ENCODE data around the gene YWHAE. TPM values are rescaled to one million over a fixed set of nuclear protein-coding genes. Genes with fewer than 3 reads are reported as not detected.
"Not testable (repeated sequence)": the region's sequence is repeated elsewhere in the genome, so short reads cannot be mapped to it uniquely, and the experiment has no call there.

The YWHAE gene
- total and polyA plus RNA-seq, 2 donors (not counting 1 experiment from before 2014, with no cell fraction given), result 364 to 1,742 TPM

- Histone ChIP-seq H3K79me2 (ENCODE audit: control insufficient read depth, insufficient read depth, low read length) (peaks cover 89% of the 10 kb centered on the region), H3K9ac (ENCODE audit: insufficient read depth, low read length) (no peak overlapping the region), H3K27ac (ENCODE audit: insufficient read depth, low read length) (no peak overlapping the region), H3K4me1 (ENCODE audit: control insufficient read depth, extremely low read depth, insufficient read depth, low read length) (no peaks in the 10 kb centered on the region), H4K20me1 (ENCODE audit: control insufficient read depth, extremely low read depth, insufficient read depth, low read length) (no peaks in the 10 kb centered on the region), H3K27me3 (ENCODE audit: control insufficient read depth, insufficient read depth, low read length) (no peaks in the 10 kb centered on the region), H3K4me3 (replicated peaks in 1 of 4; ENCODE audit: control extremely low read depth in 1 of 4, insufficient read depth in 1 of 4, low read depth in 3 of 4, low read length in 4 of 4) (no peak overlapping the region), H3K9me3 (ENCODE audit: control insufficient read depth, insufficient read depth, low read depth, low read length) (no peaks in the 10 kb centered on the region), H3K36me3 (ENCODE audit: control insufficient read depth, insufficient read depth, low read length) (peaks cover 2% of the 10 kb centered on the region), H2AFZ (ENCODE audit: low read length) (no peak overlapping the region), H3K4me2 (ENCODE audit: extremely low read depth, insufficient read depth, low read length) (no peak overlapping the region)
- TF ChIP-seq CTCF (conservative IDR thresholded peaks at IDR 0.05 in 1 of 2, IDR thresholded peaks at IDR 0.05 in 1 of 2; ENCODE audit: low read depth in 1 of 2, low read length in 2 of 2) (no peak), EZH2 (IDR thresholded peaks at IDR 0.05; ENCODE audit: low read length, missing control alignments) (no peak)
- DNase-seq (ENCODE audit: low read depth in 2 of 2), result no peak
Observed at GRCh38 chr17:1446201-1446600, 46.2 kb upstream of the YWHAE start.

- not testable (repeated sequence) for H3K4me2 ChIP-seq (ENCODE audit: extremely low read depth, insufficient read depth, low read length); H3K9ac ChIP-seq (ENCODE audit: insufficient read depth, low read length); DNase-seq (ENCODE audit: low read depth in 2 of 2); H3K27ac ChIP-seq (ENCODE audit: insufficient read depth, low read length); H3K27me3 ChIP-seq (ENCODE audit: control insufficient read depth, insufficient read depth, low read length); H3K4me3 ChIP-seq (replicated peaks in 1 of 4; ENCODE audit: control extremely low read depth in 1 of 4, insufficient read depth in 1 of 4, low read depth in 3 of 4, low read length in 4 of 4); H3K36me3 ChIP-seq (ENCODE audit: control insufficient read depth, insufficient read depth, low read length); H2AFZ ChIP-seq (ENCODE audit: low read length); H3K9me3 ChIP-seq (ENCODE audit: control insufficient read depth, insufficient read depth, low read depth, low read length); H4K20me1 ChIP-seq (ENCODE audit: control insufficient read depth, extremely low read depth, insufficient read depth, low read length); H3K4me1 ChIP-seq (ENCODE audit: control insufficient read depth, extremely low read depth, insufficient read depth, low read length)
- H3K79me2 ChIP-seq (ENCODE audit: control insufficient read depth, insufficient read depth, low read length), result peaks cover 89% of the 10 kb centered on the region
Observed at GRCh38 chr17:1445695-1446094, 45.7 kb upstream of the YWHAE start.

GRCh38 chr17:1442721-1443120 lies 42.7 kb upstream of the YWHAE start:
- H3K4me3 ChIP-seq (replicated peaks in 1 of 4; ENCODE audit: control extremely low read depth in 1 of 4, insufficient read depth in 1 of 4, low read depth in 3 of 4, low read length in 4 of 4); DNase-seq (ENCODE audit: low read depth in 2 of 2); H3K4me1 ChIP-seq (ENCODE audit: control insufficient read depth, extremely low read depth, insufficient read depth, low read length); H4K20me1 ChIP-seq (ENCODE audit: control insufficient read depth, extremely low read depth, insufficient read depth, low read length); H3K9me3 ChIP-seq (ENCODE audit: control insufficient read depth, insufficient read depth, low read depth, low read length); H2AFZ ChIP-seq (ENCODE audit: low read length); H3K36me3 ChIP-seq (ENCODE audit: control insufficient read depth, insufficient read depth, low read length); H3K27me3 ChIP-seq (ENCODE audit: control insufficient read depth, insufficient read depth, low read length); H3K9ac ChIP-seq (ENCODE audit: insufficient read depth, low read length); H3K27ac ChIP-seq (ENCODE audit: insufficient read depth, low read length); H3K4me2 ChIP-seq (ENCODE audit: extremely low read depth, insufficient read depth, low read length): not testable (repeated sequence)
- peaks cover 85% of the 10 kb centered on the region for H3K79me2 ChIP-seq (ENCODE audit: control insufficient read depth, insufficient read depth, low read length)

- Histone ChIP-seq H2AFZ (ENCODE audit: low read length) (no peak overlapping the region), H3K4me2 (ENCODE audit: extremely low read depth, insufficient read depth, low read length) (no peak overlapping the region), H4K20me1 (ENCODE audit: control insufficient read depth, extremely low read depth, insufficient read depth, low read length) (no peaks in the 10 kb centered on the region), H3K27me3 (ENCODE audit: control insufficient read depth, insufficient read depth, low read length) (no peaks in the 10 kb centered on the region), H3K79me2 (ENCODE audit: control insufficient read depth, insufficient read depth, low read length) (peaks cover 85% of the 10 kb centered on the region), H3K9me3 (ENCODE audit: control insufficient read depth, insufficient read depth, low read depth, low read length) (no peaks in the 10 kb centered on the region), H3K9ac (ENCODE audit: insufficient read depth, low read length) (no peak overlapping the region), H3K27ac (ENCODE audit: insufficient read depth, low read length) (no peak overlapping the region), H3K4me1 (ENCODE audit: control insufficient read depth, extremely low read depth, insufficient read depth, low read length) (peaks cover 2% of the 10 kb centered on the region), H3K36me3 (ENCODE audit: control insufficient read depth, insufficient read depth, low read length) (peaks cover under 1% of the 10 kb centered on the region), H3K4me3 (replicated peaks in 1 of 4; ENCODE audit: control extremely low read depth in 1 of 4, insufficient read depth in 1 of 4, low read depth in 3 of 4, low read length in 4 of 4) (no peak overlapping the region)
- no peak for TF ChIP-seq CTCF (conservative IDR thresholded peaks at IDR 0.05 in 1 of 2, IDR thresholded peaks at IDR 0.05 in 1 of 2; ENCODE audit: low read depth in 1 of 2, low read length in 2 of 2)
- no peak for TF ChIP-seq EZH2 (IDR thresholded peaks at IDR 0.05; ENCODE audit: low read length, missing control alignments)
- no peak for DNase-seq (ENCODE audit: low read depth in 2 of 2)
Observed at GRCh38 chr17:1442187-1442586, 42.2 kb upstream of the YWHAE start.
